CD4-positive, alpha-beta T cell treated with Interleukin-21 for 1 hour (primary cell): ENCODE results near the gene PTPN4.
"Not testable (repeated sequence)": the region's sequence is repeated elsewhere in the genome, so short reads cannot be mapped to it uniquely, and the experiment has no call there.

Experiments
- DNase-seq: peaks from one replicate; pipeline ENCODE4 v3.0.0-alpha.2; 2020

The PTPN4 gene

DNA sequence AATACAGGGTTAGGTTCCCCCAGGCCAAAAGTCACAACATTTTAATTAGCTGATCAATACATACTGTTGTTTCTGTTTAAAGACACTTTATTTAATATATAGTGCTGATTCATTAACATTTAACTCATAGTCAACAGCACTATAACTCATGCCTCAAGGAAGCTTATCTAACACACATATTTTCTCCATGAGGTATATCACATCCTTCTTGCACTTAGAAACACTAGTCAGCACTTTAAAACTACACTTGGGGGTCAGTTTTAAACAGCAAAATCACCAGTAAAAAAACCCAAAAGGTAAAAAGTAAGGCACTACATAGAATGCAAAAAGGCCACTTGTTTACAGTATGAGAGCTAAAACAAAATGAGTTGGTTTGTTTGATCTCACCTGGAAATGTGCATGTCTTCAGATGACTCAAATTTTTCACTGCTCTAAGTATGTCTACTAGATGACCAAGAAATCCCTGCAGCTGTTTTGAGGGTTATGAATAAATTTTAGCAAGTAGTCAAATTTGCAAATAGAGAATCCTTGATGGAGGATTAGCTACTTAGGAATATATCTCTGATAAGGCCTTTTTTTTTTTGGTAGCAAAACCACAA lies 199.0 kb downstream of the PTPN4 start:
- DNase-seq: no peak

DNA sequence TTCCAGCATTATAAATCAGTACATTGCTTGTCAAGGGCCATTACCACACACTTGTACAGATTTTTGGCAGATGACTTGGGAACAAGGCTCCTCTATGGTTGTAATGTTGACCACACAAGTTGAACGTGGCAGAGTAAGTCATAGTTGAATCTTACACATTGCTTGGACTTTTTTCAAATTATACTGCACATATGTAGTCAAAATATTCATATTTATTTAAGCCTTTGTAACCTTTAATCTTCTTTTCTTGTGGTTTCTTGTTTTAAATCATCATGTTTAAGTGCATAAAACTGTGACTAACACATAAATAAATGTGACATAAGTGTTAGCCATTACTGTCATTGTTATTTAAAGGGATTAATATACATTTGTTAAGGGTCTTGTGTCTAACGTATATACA lies 201.1 kb downstream of the PTPN4 start:
- no peak for DNase-seq

DNA sequence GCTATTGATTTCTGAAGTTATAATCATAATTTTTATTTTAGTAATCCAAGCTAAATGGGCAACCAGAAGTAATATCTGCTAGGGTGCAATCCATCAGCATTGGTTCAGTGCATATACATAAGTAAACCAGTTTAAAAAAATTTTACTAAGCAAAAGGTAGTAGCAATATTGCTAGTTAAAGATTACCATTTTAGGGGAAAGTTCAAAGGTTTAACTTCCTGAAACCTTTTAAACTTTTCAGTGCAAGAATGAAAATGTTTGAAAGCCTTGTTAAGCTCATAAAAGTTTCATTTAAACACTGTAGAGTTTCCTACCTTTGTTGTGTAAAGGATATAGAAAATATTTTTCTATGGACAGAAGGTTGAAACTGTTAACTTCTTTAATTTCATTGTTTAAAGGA lies 222.2 kb downstream of the PTPN4 start:
- no peak for DNase-seq

DNA sequence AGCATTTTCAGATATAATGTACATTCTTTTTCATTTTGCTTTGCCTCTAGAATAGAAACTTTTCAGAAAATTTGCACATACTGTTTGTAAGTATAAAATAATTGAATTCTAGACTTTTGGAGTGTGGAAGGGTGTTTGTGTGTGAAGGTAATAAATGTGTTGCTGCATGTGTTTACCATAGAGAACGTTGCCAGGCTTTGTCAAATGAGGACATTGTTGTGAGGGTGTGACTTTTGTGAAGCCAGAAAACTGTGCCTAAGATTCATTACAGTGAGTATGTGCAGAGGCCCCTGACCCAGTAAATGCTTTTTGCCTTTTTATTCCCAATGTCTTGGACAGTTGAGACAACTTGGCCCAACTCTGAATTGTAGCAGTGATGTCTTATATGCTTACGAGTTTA lies 222.8 kb downstream of the PTPN4 start:
- DNase-seq: no peak

DNA sequence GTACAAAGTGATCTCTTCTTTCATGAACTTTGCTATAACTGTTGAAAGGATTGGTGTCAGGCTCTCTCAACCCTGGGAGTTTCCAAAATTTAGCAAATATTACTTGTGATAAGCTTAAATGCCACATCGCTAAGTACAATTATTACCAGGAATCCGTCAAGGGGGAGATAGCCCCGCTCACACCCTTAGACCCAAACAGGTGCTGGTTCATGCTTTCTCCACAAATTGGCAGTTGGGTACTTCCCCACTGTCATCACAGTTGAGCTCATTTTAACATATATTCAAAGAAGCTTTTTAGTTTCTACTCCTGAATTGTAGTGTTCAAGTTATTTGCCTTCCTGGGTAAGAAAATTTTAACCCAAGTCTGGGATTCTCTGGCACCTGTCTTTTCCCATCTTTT lies 223.4 kb downstream of the PTPN4 start:
- no peak for DNase-seq

DNA sequence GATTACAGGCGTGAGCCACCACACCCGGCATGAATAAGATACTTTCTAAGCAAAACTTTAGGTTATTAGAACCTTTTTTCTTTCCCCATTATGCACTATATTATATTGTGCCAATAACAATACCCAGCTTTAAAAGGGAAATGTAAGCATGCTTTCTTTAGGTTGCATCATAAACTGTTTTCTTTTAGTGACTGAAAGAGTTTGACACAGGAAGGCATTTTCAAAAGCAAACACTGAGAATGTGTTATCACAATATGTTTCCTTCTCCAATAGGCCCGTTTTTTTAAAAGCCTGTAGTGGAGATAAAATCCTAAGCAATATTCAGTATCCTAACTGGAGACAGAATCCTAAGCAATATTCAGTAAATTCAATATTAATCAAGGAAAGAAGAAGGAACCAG lies 236.4 kb downstream of the PTPN4 start:
- no peak for DNase-seq

DNA sequence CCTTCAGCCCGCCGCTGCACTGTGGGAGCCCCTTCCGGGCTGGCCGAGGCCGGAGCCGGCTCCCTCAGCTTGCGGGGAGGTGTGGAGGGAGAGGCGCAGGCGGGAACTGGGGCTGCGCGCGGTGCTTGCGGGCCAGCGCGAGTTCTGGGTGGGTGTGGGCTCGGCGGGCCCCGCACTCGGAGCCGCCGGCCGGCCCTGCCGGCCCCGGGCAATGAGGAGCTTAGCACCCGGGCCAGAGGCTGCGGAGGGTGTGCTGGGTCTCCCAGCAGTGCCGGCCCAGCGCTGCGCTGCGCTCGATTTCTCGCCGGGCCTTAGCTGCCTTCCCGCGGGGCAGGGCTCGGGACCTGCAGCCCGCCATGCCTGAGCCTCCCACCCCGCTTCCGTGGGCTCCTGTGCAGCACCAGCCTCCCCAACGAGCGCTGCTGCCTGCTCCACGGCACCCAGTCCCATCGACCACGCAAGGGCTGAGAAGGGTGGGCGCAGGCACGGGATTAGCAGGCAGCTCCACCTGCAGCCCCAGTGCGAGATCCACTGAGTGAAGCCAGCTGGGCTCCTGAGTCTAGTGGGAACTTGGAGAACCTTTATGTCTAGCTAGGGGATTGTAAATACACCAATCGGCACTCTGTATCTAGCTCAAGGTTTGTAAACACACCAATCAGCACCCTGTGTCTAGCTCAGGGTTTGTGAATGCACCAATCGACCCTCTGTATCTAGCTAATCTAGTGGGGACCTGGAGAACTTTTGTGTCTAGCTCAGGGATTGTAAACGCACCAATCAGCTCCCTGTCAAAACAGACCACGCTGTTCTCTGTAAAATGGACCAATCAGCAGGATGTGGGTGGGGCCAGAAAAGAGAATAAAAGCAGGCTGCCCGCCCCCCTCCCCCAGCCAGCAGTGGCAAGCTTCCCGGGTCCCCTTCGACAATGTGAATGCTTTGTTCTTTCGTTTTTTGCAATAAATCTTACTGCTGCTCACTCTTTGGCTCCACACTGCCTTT lies 237.5 kb downstream of the PTPN4 start:
- not testable (repeated sequence) for DNase-seq

DNA sequence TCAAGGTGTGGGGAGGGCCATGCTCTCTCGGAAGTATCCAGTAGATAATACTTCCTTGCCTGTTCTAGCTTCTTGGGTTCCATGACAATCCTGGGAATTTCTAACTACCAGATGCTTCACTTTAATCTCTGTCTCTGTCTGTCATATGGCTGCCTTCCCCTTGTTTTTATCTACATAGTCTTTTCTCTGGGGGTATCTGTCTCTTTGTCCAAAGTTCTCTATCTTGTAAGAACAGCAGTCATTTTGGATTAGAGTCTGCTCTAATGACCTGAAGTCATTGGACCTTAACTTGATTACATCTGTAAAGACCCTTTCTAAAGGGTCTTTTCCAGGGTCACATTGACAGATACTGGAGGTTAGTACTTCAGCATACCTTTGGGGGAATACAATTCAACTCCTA lies 241.7 kb downstream of the PTPN4 start:
- no peak for DNase-seq

DNA sequence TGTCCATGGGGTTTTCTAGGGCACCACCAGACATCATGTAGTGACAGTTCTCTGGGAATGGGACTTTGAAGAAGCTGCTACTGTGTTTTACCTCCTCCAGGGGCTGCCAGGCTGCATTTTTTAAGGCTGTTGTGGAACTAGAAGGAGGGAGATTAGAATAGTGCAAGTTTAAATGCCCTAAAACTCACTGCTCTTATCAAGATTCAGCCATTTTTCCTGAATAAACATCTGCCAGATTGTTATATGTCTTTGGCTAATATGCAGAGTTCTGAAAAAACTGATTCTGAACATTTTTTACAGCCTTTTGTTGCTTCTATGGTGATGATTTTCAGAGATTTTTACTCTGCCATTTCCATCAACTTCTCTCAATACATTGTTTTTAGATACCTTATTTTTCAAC lies 244.5 kb downstream of the PTPN4 start:
- no peak for DNase-seq

DNA sequence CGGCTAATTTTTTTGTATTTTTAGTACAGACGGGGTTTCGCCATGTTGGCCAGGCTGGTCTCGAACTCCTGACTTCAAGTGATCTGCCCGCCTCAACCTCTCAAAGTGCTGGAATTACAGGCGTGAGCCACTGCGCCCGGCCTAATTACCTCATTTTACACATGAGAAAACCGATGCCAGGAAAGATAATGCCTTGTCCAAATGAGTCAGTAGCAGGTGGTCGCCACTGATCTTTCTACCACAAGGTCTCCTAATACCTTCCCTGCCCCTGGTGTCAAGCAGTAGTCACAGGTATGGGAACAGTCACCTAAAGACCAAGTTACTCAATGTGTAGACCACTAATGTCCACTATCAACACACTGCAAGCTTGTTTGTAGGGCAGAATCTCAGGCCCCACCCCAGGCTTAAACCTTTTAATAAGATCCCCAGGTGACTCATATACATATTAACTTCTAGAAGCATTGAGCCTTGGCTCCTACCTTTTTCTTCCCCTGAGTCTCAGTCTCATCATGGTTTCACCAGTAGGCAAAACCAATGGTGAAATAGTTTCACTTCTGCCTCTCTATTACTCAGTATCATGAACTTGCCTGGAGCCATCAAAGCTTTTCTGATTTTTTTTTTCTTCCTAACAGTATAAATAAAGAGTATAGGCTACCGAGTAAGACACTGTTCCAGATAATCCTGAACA lies 246.3 kb downstream of the PTPN4 start:
- DNase-seq: no peak

DNA sequence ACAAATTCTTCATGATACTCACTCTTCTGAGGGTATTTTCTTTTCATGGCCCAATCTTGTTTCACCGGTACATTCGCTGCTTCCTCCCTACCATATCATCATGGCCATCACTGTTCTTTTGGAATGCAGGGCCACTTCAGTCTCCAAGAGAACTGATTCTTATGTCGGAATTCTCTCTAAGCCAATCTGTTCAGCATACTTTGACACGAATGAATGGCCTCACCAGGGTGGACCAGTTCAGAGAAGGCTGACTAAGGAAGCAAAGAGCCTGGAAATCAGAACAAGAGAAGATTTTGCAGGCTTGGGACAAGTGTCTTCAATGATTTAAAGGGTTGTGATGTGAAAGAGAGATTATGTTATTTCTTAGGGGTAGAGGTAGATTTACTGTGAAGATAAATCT lies 248.1 kb downstream of the PTPN4 start:
- no peak for DNase-seq

DNA sequence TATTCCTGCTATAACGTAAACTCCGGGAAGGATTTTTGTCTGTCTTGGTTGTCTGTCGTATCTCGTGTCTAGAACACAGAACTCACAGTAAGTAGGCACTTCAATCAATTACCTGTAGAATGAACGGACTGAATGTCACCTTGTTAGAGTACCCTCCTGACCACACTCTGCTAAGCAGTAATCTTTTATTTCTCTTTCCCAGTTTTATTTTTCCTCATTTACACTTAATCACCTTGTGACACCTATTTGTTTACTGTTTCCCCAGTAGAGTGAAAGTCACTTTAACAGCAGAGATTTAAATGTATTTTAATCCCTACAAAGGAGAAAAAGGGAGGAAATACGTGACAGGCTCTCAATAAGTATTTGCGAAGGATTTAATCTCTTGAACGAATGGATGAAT lies 252.6 kb downstream of the PTPN4 start:
- no peak for DNase-seq

DNA sequence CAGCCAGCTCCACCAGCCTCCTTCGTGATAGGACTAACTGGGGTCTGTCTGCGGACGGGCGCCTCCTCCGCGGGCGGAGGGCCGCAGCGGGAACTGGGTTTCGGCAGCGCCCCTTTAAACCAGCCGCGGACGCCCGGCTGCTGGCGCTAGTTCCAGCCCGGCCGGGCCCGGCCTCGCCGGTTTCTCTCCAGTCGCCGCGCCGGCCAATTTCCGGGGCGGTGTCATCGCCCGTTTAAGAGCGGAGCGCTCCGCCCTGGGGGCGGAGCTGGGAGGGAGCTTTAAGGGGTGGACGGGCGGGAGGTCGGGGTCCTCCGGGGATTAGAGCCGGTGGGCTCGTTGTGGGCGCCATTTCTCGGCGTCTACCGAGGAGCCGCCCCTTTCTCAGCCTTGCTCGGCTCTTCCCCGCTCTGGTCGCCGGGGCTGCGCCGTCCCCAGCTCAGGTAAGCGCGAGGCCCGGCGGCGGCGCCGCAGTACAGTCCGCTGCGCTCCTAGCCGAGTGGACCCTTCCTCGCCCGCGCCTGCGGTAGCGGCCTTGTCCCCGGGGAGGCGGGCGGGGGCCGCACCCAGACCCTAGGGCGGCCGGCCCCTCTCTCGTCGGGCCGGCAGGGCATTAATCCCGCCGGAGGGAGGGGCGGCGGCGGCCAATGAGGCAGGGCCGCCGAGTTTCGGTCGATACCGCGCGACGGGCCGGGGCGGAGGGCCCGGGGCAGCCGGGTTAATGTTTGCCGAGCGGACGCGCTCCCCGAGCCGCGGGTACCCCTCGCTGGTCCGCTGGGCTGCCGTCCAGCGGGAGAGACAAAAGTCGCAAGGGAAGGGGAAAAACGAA lies 253.3 kb downstream of the PTPN4 start, which contains the start of gene EPB41L5:
Gene EPB41L5, plus strand, starts transcription at position 307 of the 826 bp plus-strand sequence. CDS start 6,008 bp downstream, outside the sequence.
- peak; percentile 85 for DNase-seq

DNA sequence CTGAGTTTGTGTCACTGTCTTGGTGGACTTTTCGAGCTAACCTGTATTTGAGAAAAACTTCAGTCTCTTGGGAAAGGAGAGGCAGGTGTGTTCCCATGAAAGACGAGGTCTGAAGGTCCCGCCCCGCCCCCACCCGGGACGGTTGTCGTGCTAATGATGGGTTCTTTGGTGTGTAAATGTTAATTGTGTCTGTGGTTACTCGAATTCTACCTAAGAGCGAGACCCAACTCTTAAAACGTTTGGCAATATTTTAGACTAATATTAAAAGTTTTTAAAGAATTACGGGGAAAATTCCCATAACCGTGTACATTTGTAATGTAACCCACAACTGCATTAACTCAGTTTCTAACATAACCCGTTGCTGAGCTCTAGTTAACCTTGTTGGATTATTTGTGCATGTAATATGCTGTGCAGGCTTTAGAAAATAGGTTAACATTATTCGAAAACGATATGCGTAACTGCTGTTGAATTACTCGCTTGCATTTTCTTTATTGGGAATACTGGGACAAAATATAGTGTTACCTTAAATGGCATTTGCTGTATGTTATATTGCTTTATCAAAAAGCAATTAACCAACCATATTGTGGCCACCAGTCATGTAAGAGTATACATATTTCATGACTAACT lies 254.0 kb downstream of the PTPN4 start:
- DNase-seq: peak; percentile 8

DNA sequence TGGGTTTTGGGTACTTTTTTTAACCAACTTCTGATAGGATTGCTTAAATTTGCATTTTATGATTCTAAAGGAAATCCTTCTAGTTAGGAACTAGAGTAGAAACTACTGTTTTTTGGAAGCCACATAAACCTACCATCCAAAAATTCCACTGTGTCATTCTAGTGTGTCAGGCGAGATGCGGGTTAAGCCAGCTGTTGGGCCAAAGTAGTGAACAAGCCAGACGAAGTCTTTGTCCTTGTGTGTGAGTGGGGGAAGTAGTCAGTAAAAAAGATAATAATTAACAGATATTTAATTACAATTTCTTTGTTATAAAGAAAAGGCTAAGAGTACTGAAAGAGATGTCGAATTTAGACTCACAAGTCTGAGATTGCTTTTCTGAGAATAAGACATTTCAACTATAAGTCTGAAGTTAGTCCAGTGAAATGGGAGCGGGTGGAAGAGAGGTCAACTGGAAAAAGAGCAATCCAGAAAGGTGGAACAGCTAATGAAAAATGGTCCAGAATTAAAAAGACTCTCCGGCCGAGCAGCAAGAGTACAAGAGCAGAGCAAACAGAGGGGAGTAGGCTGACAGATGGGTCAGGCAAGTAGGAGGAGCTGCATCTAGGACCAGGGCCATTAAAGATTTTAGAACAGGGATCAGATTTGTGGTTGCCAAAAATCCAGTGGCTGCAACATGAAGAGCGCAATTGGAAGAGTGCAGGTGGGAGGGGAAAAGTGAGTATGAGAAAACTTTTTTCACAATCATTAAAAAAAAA lies 254.7 kb downstream of the PTPN4 start:
- no peak for DNase-seq

DNA sequence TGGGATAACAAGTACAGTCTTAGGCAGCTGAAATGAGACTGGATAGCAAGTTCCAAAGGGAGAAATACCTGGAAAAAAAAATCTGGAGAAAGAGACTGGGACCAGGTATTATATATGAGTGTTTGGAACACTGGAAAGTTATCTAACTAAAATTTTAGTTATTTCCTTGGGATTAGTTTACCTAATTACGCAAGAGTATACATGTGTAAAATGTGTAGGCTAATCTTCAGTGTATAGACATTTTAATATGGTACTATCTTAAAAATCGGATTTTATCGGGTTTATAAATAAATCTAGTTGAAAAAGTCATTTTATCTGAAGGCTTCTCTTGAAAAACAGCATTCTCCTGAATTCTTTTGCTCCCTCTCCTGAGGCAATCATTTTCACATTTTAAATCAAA lies 257.1 kb downstream of the PTPN4 start:
- DNase-seq: no peak

DNA sequence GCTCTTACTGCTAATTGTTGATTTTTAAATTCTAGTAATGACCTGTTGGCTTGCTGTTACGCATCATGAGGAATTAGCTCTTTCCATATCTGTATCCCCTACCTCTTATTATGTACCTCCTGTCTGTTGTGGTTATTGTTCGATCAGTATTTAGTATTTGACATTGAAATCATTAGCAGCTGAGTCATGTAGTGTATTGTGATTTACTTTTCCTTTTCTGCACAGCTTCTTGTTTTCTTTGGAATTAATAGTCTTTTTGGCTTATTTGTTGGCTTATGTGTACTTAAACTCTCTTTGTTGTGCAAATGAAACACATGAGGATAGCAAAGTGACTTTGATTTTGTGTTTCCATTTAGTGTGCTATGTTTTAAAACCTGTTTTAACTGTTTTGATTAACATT lies 257.5 kb downstream of the PTPN4 start:
- no peak for DNase-seq

DNA sequence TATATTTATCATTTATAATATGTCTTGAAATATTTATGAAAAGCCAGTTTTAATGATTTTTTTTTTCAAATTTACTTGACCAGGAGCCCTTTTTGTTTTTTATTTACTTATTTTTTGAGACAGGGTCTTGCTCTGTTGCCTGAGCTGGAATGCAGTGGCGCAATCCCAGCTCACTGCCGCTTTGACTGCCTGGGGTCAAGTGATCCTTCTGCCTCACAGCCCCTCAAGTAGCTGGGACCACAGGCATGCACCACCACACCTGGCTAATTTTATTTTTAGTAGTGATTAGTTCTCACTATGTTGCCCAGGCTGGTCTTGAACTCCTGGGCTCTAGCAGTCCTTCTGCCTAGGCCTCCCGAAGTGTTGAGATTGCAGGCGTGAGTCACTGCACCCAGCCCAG lies 258.8 kb downstream of the PTPN4 start:
- no peak for DNase-seq

DNA sequence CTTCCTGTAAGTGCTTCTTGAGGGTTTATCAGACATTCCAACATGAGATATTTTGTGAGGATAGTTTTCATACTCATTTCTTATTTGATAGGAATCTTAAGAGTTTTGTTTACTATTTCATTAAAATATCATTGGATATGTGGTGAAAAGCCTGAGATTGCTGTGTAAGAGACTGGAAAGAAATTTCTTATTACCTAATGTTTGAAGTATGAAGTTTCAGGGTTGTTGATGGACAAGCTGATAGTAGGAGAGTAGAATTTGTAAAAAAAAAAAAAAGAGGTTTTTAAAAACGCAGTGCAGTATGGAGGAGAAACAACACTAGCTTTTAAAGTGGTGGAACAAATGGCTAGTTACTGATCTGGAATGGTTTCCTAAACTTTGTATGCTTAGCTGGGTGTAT lies 260.8 kb downstream of the PTPN4 start:
- no peak for DNase-seq

DNA sequence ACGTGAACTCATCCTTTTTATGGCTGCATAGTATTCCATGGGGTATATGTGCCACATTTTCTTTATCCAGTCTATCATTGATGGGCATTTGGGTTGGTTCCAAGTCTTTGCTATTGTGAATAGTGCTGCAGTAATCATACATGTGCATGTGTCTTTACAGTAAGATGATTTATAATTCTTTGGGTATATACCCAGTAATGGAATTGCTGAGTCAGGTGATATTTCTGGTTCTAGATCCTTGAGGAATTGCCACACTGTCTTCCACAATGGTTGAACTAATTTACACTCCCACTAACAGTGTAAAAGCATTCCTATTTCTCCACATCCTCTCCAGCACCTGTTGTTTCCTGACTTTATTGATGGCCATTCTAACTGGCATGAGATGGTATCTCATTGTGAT lies 262.8 kb downstream of the PTPN4 start:
- not testable (repeated sequence) for DNase-seq

DNA sequence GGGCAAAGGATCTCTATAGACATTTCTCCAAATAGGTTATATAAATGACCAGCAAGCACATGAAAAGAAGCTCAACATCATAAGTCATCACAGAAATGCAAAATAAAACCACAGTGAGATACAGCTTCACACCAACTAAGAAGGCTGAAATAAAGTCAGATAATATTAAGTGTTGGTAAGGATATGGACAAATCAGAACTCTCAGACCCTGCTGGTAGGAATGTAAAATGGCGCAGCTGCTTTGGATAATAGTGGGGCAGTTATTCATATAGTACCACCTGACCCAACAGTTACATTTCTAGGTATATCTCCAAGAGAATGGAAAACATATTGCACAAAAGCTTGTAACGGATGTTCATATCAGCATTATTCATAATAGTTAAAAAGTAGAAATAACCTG lies 267.2 kb downstream of the PTPN4 start:
- DNase-seq: no peak

DNA sequence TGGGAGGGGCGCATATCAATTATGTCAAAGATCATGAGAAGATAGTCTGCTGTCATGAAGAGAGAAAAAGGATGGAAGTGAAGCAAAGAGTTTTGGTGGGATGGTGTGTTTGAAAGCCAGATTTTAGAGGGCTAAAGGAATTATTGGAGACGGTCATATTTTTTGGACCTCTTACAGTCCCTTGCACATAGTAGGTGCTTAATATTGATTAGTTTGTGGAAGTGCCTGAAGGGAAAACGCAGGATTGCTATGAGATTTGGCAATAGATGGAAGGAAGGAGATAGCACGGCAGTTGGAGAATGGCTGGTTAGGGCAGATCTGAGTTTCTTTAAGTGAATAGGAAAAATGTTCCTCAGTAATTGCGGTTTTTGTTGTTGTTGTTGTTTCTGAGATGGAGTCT lies 269.1 kb downstream of the PTPN4 start:
- no peak for DNase-seq
